ENCODE data around the gene KIF26B. TPM values are rescaled to one million over a fixed set of nuclear protein-coding genes. Genes with fewer than 3 reads are reported as not detected.

The KIF26B gene
- polyA plus RNA-seq, 1 of the 3 experiments (the other 2 are of a cell fraction), result 2.6 TPM

- Histone ChIP-seq H3K9ac (no peak overlapping the region), H3K4me3 (ENCODE audit: low read depth in 2 of 2, low read length in 1 of 2) (no peak overlapping the region), H3K79me2 (ENCODE audit: insufficient read depth) (no peaks in the 10 kb centered on the region), H3K36me3 (replicated peaks in 1 of 2; ENCODE audit: control insufficient read depth in 1 of 2, insufficient read depth in 2 of 2, low read length in 1 of 2) (no peaks in the 10 kb centered on the region), H4K20me1 (ENCODE audit: insufficient read depth) (no peaks in the 10 kb centered on the region; the same call in 1 of the 2 replicates), H3K27ac (ENCODE audit: low read depth in 2 of 2, low read length in 1 of 2) (peak overlapping the region in 1 of 2 experiments; percentile 53; a peak in 2 of 4 replicates), H2AFZ (ENCODE audit: low read depth) (no peak overlapping the region), H3K4me2 (no peak overlapping the region), H3K4me1 (ENCODE audit: control insufficient read depth in 1 of 2, insufficient read depth in 2 of 2, low read depth in 1 of 2, low read length in 1 of 2) (peaks cover 0 to 40% of the 10 kb centered on the region in 2 experiments; a peak in 2 of 4 replicates), H3F3A (replicated peaks; ENCODE audit: insufficient read depth) (peaks cover 6% of the 10 kb centered on the region), H3K9me2 (no peaks in the 10 kb centered on the region), H3K27me3 (ENCODE audit: insufficient read depth) (no peaks in the 10 kb centered on the region), H3K9me3 (no peaks in the 10 kb centered on the region)
- TF ChIP-seq SMC3 (IDR thresholded peaks at IDR 0.05; ENCODE audit: low read depth, low read length) (peak; percentile 1; the same call in 1 of the 2 replicates), RAD21 (IDR thresholded peaks at IDR 0.05; ENCODE audit: low read length) (no peak)
- POLR2A ChIA-PET, result interaction anchor here (0.7 to 0.9 kb wide), 2 partner anchors 130 to 150 kb away, joined by 3 to 4 read pairs; no protein-coding TSS in a partner anchor
- CTCF ChIA-PET, result interaction anchor here (1.0 kb wide), 1 partner anchor 12 kb away, joined by 3 read pairs; no protein-coding TSS in a partner anchor
- DNase-seq, result peak; percentile 65
- 32% methylated on average over 12 of the region's 12 CpGs for WGBS (ENCODE audit: low lambda C conversion rate)
Observed at GRCh38 chr1:245306628-245307410, 152.0 kb downstream of the KIF26B start.

DNA sequence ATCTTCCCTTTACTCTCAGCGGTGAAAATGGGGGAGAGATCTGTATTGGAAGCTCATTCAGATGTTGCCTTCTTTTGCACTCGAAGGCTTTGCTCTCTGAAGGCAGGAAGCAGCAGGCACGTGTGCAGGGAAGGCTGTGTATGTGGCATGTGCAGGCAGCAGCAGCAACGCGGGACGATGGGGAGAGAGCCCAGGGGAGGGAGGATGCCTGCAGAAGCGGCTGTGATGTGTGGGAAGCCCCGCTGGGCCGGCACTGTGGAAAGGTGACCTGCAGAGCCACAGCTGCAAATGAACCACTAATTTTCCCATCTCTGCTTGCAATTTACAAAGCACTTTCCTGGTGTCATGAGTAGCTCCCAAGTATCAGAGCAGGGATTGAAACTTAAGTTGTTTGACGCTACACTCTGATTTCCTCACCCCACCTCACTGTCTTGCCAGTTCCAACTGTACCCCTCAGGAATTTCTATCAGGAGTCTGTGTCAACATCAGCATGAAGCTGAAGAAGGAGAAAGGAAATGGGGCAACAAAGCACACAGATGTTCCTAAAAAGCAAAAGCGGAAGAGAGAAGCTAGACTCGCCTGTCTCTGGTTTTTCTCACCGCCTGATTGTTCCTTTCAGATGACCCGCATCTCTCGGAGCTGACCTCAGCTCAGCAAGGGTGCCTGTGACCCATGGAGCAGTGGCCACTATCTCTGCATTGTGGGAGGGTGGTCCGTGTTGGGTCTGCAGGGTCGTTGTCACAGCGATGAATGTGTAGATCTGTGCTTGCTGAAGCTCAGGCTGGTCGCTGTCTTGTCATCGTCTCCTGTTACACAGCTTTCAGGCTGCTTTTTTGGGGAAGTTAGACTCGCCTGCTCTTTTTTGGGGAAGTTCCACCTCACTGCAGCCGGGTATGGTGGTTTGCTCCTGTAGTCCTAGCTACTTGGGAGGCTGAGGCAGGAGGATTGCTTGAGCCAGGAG is 156.1 kb downstream of the KIF26B start:
- no peaks in the 10 kb centered on the region; the same call in 1 of the 2 replicates for H4K20me1 ChIP-seq (ENCODE audit: insufficient read depth)
- no peak overlapping the region for H2AFZ ChIP-seq (ENCODE audit: low read depth)
- WGBS (ENCODE audit: low lambda C conversion rate), result 79% methylated on average over 22 of the region's 22 CpGs
- peaks cover 6% of the 10 kb centered on the region for H3F3A ChIP-seq (replicated peaks; ENCODE audit: insufficient read depth)
- peak overlapping the region in 1 of 2 experiments; percentile 41; a peak in 2 of 4 replicates for H3K27ac ChIP-seq (ENCODE audit: low read depth in 2 of 2, low read length in 1 of 2)
- no peaks in the 10 kb centered on the region; the same call in 1 of the 2 replicates for H3K79me2 ChIP-seq (ENCODE audit: insufficient read depth)
- H3K4me2 ChIP-seq, result no peak overlapping the region
- H3K4me3 ChIP-seq (ENCODE audit: low read depth in 2 of 2, low read length in 1 of 2), result no peak overlapping the region
- no peak overlapping the region for H3K9ac ChIP-seq
- H3K9me3 ChIP-seq, result no peaks in the 10 kb centered on the region
- H3K9me2 ChIP-seq, result no peaks in the 10 kb centered on the region
- DNase-seq, result peak; percentile 61
- TF ChIP-seq POLR2AphosphoS5 (IDR thresholded peaks at IDR 0.05; ENCODE audit: low read depth, low read length) (no peak), MXI1 (IDR thresholded peaks at IDR 0.05; ENCODE audit: low read depth, low read length) (peak; percentile 74; the same call in 1 of the 2 replicates), CTCF (IDR thresholded peaks at IDR 0.05) (no peak), NRF1 (IDR thresholded peaks at IDR 0.05; ENCODE audit: low read depth, low read length) (no peak)
- TF ChIP-seq, protein P1, sequence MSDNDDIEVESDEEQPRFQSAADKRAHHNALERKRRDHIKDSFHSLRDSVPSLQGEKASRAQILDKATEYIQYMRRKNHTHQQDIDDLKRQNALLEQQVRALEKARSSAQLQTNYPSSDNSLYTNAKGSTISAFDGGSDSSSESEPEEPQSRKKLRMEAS (IDR thresholded peaks at IDR 0.05; ENCODE audit: low read depth), result no peak
- peaks cover 0 to 43% of the 10 kb centered on the region in 2 experiments; a peak in 2 of 4 replicates for H3K4me1 ChIP-seq (ENCODE audit: control insufficient read depth in 1 of 2, insufficient read depth in 2 of 2, low read depth in 1 of 2, low read length in 1 of 2)
- H3K36me3 ChIP-seq (replicated peaks in 1 of 2; ENCODE audit: control insufficient read depth in 1 of 2, insufficient read depth in 2 of 2, low read length in 1 of 2), result peaks cover 0 to 6% of the 10 kb centered on the region in 2 experiments
- ChIA-PET POLR2A (no interaction called here), CTCF (interaction anchor here (0.7 to 1.1 kb wide), 5 partner anchors 9 to 480 kb away, joined by 3 to 4 read pairs (median 3); no protein-coding TSS in a partner anchor)
- H3K27me3 ChIP-seq (ENCODE audit: insufficient read depth), result no peaks in the 10 kb centered on the region

Data from SK-N-SH (cell line).